Sciatic nerve (tissue), 2 donors: ENCODE measurements around the gene INHBC. TPM values are rescaled to one million over a fixed set of nuclear protein-coding genes. Genes with fewer than 3 reads are reported as not detected.
A peak's percentile ranks its signal among the peaks of the same experiment; 100 is the strongest.
"Not testable (repeated sequence)": the region's sequence is repeated elsewhere in the genome, so short reads cannot be mapped to it uniquely, and the experiment has no call there.

Experiments
- ATAC-seq: fragments of 200-7000 bp; cut with Tn5 transposase; one replicate; pipeline ENCODE4 v1.9.1; 2020; ENCODE audit warnings: mild to moderate bottlenecking, moderate library complexity
- DNase-seq: peaks from one replicate; pipeline ENCODE4 v3.0.0-alpha.2; 2020; ENCODE audit warnings: low spot score
- intact Hi-C: fragments of 100-400 bp; cut with DNase I; formaldehyde crosslinking; loops from one replicate; pipeline ENCODE4 v1.14.2; 2022
- total RNA-seq: library from RNA; stranded (reverse); fragmentation: NEBNext Ultra II Directional; extraction: Animal tissue kit (Norgen Biotek cat#: 25700); gene quantifications from one replicate; pipeline ENCODE4 v1.2.1, GENCODE V29; 2021
- donor health status: DM: no; HTN: no; CAD: no.
- donor health status: DM: no; HTN: no; CAD: no.

The INHBC gene
- total RNA-seq, 1 donor from 2014 or later: not detected

DNA sequence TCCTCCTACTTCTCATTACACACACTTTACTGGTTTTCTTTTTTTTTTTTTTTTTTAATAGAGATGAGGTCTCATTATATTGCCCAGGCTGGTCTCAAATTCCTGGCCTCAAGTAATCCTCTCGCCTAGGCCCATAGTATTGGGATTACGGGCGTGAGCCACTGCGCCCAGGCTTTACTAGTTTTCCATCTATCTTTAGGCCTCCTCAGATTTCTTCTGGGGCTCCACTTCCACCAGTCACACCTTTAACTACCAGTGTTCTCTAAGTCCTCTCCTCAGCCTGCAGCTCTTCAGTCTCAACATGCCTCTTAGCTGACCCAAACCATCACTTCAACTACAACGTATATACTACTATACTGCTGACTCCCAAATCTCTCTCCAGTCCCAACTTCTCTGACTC lies 14.1 kb upstream of the INHBC start:
- DNase-seq: no peak
- intact Hi-C loops: no loop called here

DNA sequence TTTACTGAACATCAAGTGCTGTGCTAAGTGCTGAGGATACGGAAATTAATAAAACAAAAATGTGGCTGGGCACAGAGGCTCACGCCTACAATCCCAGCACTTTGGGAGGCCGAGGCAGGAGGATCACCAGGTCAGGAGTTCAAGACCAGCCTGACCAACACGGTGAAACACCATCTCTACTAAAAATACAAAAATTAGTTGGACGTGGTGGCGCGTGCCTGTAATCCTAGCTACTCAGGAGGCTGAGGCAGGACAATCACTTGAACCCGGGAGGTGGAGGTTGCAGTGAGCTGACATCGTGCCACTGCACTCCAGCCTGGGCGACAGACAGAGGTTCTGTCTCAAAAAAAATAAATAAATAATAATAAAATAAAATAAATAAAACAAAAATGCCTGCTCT lies 7.6 kb upstream of the INHBC start:
- DNase-seq, intact Hi-C loops: not testable (repeated sequence)

More for the DNA sequence above, 14.1 kb upstream of the INHBC start:
- no peak for ATAC-seq

DNA sequence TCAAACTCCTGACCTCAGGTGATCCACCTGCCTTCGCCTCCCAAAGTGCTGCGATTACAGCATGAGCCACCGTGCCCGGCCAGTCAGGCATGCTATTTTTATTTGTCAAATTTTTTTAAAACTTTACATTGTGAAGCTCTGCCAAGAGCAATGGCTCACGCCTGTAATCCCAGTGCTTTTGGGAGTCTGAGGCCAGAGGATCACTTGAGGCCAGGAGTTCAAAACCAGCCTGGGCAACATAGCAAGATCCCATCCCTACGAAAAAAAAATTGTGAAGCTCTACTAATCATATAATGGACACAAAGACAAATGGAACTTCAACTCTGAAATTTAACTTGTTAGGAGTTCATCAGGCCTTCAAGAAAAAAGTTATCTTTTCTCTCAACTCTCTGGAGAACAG lies 5.6 kb upstream of the INHBC start:
- intact Hi-C loops: no loop called here
- DNase-seq (no peak), ATAC-seq (no peak)

More for the DNA sequence above, 7.6 kb upstream of the INHBC start:
- ATAC-seq: not testable (repeated sequence)

DNA sequence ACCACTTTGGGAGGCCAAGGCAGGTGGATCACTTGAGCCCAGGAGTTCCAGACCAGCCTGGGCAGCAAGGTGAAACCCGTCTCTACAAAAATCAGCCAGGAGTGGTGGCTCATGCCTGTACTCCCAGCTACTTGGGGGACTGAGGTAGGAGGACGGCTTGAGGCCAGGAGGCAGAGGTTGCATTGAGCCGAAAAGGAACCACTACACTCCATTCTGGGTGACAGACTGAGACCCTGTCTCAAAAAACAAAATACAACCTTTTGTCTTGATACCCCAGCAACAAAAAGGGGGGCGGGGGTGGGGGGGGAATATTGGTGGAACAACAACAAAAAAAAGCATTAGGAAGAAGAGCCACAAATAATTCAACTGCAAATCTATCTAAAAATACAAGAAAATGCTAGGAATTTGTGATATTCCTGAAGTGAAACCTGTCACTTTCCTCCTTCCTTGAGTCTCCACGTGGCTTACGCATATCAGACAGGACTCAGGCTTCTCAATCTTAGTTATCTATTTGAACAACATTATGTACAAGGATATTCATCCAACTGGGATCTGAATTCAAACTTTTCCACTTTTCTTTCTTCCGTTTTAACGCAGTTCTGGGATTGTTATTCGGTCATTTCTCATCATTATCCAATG lies 5.0 kb upstream of the INHBC start:
- intact Hi-C loops: no loop called here
- DNase-seq (no peak), ATAC-seq (no peak)

DNA sequence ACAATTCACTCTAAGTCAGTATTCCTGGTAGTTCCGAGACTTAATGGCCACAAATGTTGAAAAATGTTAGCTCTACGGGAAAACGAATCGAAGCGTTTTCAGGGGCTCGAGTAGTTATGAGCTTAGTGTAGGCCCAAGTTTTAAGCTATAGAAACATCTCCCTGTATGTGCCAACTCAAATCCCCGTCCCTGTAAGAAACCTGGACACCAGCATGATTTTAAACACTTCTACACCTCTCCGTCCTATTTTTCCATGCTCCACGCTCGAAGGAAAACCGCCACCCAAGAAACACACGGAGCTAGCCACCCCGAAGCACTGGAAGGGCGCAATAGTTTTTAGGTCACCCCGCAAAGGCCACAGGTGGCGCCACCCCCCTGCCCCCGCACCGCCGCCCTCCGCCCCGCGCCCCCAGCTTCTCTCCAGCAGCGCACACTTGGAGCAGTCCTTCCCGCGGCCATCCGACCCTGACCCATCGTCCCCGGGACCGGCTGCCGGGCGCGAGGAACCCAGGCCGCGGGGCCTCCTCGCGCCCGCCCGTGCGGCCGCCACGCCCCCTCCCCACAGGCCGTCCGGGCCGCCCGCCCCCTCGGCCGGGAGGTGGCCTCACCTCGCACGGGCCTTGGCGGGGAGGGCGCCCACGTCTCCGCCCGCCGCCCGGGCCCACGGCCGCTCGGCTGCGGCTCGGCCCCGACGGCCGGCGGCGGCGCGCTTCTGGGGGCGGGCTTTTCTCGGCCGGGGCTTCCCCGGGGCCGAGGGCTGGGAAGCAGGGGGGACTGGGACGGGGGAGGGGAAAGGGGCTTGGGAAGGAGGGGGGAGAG lies 4.3 kb upstream of the INHBC start:
- DNase-seq (peak; percentile 71), ATAC-seq (peak; percentile 10)
- intact Hi-C loops: no loop called here

DNA sequence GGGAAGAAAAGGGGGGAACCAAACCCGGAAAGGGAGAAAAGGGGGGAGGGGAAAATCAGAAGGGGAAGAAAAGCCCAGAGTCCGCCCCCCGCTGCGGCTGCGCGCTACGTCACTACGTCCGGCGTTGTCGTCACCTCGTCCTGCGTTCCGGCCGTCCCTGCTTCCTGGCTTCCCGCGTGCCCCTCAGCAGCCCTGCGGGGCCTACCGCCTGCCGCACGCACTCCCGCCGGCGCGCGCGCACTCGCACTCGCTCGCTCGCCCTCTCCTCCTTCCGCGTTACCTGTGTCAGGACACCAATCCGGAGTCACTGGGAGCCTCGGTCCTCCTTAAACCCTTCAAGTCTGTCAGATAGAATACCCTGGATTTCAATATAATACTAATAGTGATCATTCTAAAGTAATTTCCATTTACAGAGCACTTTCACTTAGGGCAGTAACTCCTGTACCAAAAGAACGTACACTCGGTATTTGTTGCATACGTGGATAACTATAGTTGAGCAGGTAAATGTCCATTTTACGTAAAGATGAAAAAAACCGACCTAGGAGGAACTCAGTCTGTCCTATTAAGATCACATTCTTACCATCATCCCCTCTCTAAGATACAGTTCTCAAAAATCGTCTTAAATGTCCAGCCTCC lies 3.5 kb upstream of the INHBC start, which contains the start of gene R3HDM2:
Gene R3HDM2 (minus strand): TSS at position 113 of the 636 bp plus-strand sequence. CDS start 120,615 bp downstream, outside the sequence.
- intact Hi-C loops: no loop called here
- ATAC-seq (peak; percentile 99), DNase-seq (peak; percentile 97)

DNA sequence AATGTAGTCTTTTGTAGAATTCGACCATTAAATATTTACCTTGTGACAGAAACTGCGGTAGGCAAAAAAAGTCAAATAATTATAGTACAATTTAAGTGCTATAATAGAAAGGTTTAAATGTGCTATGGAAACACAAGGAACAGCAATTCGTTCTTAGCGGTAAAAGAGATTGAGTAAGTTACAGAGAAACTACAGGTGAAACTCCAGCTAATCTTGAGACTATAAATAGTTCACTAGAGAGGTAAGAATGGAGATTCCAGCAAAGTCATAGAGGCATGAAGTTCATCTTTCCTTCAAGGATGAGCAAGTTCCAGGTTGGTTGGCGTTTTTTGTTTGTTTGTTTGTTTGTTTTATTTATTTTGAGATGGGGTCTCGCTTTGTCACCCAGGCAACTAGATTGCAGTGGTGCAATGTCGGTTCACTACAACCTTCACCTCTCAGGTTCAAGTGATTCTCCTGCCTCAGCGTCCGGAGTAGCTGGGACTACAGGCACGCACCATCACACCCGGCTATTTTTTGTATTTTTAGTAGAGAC lies 2.9 kb upstream of the INHBC start:
- ATAC-seq (no peak), DNase-seq (no peak)
- intact Hi-C loops: no loop called here

DNA sequence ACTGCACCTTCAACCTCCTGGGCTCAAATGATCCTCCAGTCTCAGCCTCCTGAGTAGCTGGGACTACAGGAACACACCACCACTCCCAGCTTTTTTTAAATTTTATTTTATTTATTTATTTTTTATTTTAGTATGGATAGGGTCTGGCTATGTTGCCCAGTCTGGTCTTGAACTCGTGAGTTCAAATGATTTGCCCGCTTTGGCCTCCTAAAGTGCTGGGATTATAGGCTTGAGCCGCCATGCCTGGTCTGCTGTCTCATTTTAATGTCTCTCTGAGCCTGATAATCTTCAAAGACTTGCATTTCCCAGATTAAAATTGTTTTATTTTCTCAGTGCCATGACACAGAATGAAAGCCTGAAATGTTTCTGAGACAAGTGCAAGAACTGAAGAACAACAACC lies 1.2 kb upstream of the INHBC start:
- no peak for ATAC-seq
- no peak for DNase-seq
- intact Hi-C loops: no loop called here

DNA sequence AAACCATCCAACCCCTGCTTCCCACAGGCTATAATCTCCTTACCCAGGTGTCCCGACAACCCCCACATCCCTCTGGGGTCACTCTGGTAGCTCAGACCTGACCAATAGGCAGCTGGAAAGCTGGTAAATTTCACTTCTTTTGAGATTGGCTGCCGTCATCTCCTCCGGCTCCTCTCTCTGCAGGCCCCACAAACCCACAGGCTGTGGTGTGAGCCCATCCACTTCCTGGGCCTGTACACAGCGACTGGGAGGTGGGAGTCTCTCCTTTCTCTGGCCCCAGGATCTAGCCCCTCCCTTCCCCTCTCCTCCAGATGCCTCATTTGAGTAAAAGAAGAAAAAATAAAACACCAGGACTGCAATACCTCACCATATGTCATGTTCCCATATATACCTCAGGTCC lies 709 bp downstream of the INHBC start:
- ATAC-seq (no peak), DNase-seq (no peak)
- intact Hi-C loops: no loop called here

DNA sequence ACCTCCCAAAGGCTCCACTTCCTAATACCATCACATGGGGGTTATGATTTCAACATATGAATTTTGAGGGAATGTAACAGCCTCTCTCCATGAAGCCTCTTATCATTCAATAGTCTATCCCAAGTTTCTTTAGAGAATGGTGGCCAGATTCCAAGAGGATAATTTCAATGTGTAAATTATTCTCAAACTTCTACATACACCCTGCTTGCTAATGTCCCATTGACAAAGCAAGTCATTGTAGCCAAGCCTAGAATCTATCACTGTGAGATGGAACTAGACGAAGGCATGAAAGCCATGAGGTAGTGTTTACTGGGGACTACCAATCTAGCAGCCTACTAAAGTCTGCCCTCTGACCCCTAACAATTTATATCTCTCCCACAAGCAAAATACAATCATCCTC lies 3.8 kb downstream of the INHBC start:
- ATAC-seq: no peak
- intact Hi-C loops: no loop called here
- DNase-seq: no peak

DNA sequence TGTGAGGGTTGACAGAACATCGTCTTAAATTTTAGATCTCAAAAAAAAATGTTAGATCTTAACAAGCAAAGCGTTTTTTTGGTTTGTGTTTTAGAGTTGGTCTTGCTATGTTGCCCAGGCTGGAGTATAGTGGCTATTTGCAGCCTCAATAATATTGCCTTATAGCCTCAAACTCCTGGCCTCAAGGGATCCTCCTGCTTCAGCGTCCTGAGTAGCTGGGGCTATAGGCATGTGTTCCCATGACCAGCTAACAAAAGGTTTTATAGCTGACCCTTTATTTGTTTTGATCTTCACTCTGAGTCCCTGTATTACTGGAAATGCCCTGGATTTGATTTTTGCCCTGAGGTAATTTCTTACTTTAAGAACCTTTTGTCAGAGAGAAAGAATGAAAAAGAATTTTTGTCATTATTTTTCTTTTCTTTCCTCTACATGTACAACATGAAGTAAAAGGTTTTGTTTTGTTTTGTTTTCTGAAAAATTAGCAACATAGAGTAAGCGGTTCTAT lies 5.2 kb downstream of the INHBC start:
- DNase-seq (no peak), ATAC-seq (no peak)
- intact Hi-C loops: no loop called here

DNA sequence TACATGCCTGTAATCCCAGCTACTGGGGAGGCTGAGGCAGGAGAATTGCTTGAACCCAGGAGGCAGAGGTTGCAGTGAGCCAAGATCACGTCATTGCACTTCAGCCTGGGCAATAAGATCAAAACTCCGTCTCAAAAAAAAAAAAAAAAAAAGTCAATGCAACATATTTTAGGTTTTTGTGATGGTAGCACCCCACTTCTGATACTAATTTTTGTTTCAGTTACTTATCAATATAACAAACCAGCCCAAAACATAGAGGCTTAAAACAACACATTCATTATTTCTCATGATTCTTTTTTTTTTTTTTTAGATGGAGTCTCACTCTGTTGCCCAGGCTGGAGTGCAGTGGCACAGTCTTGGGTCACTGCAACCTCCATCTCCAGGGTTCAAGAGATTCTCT lies 6.8 kb downstream of the INHBC start:
- intact Hi-C loops, ATAC-seq, DNase-seq: not testable (repeated sequence)

DNA sequence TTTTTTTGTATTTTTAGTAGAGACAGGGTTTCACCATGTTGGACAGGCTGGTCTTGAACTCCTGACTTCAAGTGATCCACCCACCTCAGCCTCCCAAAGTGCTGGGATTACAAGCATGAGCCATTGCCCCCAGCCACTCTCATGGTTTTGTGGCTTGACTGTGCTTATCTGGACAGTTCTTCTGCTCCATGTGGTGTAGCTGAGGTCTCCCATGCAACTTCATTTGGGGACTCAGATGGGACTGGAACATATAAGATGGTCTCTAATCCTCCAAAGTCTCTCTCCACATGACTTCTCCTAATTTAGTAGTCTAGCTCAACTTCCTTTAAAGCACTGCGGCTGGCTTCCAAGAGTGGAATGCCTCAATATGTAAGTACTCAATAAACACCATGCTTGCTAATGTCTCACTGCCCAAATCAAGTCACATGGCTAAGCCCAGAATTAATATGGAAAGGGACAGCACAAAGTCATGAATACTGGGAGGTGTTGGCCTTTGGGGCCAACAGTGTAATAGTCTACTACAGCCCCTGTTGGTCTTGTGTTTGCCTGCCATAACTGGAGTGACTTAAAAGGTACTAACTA lies 7.4 kb downstream of the INHBC start:
- no peak for ATAC-seq
- no peak for DNase-seq
- intact Hi-C loops: no loop called here

DNA sequence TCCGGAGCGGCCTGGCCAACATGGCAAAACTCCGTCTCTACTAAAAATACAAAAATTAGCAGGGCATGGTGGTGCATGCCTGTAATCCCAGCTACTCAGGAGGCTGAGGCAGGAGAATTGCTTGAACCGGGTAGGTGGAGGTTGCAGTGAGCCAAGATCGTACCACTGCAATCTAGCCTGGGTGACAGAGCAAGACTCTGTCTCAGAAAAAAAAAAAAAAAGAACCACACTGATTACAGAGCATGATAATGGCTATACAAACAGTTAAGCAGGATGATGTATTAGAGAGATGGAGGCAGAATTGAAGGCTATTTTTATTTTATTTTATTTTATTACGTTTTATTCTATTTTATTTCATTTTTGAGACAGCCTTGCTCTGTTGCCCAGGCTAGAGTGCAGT lies 9.8 kb downstream of the INHBC start:
- DNase-seq, ATAC-seq, intact Hi-C loops: not testable (repeated sequence)

DNA sequence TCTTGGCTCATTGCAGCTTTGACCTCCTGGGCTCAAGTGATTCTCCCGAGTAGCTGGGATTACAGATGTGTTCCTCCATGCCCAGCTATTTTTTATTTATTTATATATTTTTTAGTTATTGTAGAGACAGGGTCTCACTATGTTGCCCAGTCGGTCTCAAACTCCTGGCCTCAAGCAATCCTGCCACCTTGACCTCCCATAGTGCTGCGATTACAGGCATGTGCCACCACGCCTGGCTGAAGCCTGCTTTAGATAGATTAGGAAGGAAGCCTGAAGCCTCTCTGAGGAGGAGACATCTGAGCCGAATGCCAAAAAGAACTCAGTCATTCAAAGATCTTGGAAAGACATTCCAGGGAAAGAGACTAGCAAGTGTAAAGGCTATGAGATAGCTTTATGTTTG lies 10.2 kb downstream of the INHBC start:
- no peak for DNase-seq
- ATAC-seq: no peak
- intact Hi-C loops: no loop called here

DNA sequence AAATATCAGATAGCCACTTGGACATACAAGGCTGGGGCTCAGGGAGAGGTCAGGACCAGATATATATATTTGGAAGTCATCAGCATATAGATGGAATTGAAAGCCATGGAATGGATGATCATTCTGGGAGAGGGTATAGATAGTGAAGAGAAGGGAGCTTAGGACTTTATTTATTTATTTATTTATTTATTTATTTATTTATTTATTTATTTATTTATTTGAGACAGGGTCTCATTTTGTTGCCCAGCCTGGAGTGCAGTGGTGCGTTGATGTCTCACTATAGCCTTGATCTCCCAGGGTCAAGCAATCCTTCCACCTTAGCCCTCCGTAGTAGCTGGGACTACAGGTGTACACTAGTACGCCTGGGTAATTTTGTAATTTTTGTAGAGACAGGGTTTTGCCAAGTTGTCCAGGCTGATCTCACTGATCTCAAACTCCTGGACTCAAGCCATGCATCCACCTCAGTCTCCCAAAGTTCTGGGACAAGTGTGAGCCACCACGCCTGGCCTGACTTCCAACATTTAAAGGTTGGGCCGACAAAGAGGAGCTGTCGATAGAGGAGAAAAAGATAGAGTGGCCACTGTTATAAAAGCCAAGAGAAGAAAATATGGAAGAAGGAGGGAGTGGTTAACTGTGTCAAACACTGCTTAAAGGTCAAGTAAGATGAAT lies 11.8 kb downstream of the INHBC start:
- no peak for ATAC-seq
- no peak for DNase-seq
- intact Hi-C loops: no loop called here

DNA sequence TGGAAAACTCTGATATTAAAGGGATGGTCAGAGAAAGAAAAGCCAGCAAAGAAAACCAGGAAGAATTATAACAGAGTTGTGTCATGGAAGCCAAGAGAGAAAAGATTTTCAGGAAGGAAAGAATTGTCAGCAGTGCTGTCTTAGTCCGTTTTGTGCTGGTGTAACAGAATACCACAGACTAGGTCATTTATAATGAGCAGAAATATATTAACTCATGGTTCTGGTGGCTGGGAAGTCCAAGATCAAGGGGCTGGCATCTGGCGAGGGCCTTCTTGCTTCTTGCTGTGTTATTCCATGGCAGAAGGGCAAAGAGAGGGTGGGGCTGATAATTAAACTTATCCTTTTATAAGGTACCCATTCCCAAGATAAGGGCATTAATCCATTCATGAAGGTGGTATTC lies 14.1 kb downstream of the INHBC start:
- ATAC-seq (no peak), DNase-seq (no peak)
- intact Hi-C loops: no loop called here

DNA sequence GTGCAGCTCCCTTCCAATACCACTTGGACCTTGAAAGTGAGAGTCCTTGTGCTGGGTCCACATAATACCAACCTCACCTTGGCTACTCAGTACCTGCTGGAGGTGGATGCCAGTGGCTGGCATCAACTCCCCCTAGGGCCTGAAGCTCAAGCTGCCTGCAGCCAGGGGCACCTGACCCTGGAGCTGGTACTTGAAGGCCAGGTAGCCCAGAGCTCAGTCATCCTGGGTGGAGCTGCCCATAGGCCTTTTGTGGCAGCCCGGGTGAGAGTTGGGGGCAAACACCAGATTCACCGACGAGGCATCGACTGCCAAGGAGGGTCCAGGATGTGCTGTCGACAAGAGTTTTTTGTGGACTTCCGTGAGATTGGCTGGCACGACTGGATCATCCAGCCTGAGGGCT lies 14.8 kb downstream of the INHBC start:
- intact Hi-C loops: no loop called here
- ATAC-seq (no peak), DNase-seq (no peak)

DNA sequence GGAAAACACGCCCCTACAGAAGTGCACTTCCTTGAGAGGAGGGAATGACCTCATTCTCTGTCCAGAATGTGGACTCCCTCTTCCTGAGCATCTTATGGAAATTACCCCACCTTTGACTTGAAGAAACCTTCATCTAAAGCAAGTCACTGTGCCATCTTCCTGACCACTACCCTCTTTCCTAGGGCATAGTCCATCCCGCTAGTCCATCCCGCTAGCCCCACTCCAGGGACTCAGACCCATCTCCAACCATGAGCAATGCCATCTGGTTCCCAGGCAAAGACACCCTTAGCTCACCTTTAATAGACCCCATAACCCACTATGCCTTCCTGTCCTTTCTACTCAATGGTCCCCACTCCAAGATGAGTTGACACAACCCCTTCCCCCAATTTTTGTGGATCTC lies 15.5 kb downstream of the INHBC start:
- intact Hi-C loops: loop anchor here (5.0 kb wide), 2 partner anchors 143 to 188 kb away; no protein-coding TSS in a partner anchor
- ATAC-seq: no peak

More for the DNA sequence above, 15.5 kb downstream of the INHBC start:
- no peak for DNase-seq
